Choroid plexus epithelial cell (primary cell): ENCODE data around the gene ARID5B.
A peak's percentile ranks its signal among the peaks of the same experiment; 100 is the strongest.

Experiments
- DNase-seq: peaks from one replicate; pipeline ENCODE4 v3.0.0-alpha.2; 2010; ENCODE audit warnings: low read depth
- H3K4me3 ChIP-seq: 2 replicates; pipeline ENCODE4 v1.5.1; 2011; ENCODE audit warnings: low read depth, mild to moderate bottlenecking, control low read depth, low read length, moderate library complexity
- TF ChIP-seq, protein P1 (sequence below): conservative IDR thresholded peaks from 2 replicates; pipeline ENCODE4 v1.5.1; 2011; ENCODE audit warnings: low read depth, mild to moderate bottlenecking, control low read depth, inconsistent platforms, low read length, moderate library complexity

Gene ARID5B

DNA sequence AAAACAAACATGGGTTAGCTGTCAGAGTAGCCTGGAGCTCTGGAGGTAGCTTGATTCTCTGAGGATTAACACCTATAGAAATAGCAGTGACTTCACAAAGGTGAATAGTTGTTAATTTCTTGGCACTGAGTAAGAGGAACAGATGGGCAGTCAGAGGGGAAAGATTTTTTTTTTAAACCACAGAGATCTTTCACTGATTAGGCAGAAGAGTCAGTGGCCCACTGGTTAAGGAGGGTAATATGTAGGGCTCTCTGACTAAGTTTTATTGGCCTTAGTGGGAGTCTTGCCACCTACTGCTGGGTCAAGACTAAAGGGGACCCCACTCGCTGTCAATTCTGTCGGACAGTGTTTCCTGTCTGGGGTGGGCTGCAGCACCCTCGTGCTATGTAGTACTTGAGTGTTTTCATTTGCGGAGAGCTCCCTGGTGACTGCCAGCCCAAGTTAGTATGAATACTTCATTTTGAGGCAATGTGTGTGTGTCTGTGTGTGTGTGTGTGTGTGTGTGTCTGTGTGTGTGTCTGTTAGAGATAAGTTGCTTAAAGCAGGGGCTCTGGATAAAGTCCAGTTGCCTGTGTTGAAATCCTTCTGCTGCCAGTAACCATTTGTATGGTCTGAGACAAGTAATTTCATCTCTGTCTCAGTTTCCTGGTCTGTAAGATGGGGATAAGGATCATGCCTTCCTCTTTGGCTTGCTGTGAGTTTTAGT lies 145.2 kb downstream of the ARID5B start:
- no peak overlapping the region for H3K4me3 ChIP-seq
- DNase-seq = peak; percentile 91
- TF ChIP-seq, protein P1, sequence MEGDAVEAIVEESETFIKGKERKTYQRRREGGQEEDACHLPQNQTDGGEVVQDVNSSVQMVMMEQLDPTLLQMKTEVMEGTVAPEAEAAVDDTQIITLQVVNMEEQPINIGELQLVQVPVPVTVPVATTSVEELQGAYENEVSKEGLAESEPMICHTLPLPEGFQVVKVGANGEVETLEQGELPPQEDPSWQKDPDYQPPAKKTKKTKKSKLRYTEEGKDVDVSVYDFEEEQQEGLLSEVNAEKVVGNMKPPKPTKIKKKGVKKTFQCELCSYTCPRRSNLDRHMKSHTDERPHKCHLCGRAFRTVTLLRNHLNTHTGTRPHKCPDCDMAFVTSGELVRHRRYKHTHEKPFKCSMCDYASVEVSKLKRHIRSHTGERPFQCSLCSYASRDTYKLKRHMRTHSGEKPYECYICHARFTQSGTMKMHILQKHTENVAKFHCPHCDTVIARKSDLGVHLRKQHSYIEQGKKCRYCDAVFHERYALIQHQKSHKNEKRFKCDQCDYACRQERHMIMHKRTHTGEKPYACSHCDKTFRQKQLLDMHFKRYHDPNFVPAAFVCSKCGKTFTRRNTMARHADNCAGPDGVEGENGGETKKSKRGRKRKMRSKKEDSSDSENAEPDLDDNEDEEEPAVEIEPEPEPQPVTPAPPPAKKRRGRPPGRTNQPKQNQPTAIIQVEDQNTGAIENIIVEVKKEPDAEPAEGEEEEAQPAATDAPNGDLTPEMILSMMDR = no peak

DNA sequence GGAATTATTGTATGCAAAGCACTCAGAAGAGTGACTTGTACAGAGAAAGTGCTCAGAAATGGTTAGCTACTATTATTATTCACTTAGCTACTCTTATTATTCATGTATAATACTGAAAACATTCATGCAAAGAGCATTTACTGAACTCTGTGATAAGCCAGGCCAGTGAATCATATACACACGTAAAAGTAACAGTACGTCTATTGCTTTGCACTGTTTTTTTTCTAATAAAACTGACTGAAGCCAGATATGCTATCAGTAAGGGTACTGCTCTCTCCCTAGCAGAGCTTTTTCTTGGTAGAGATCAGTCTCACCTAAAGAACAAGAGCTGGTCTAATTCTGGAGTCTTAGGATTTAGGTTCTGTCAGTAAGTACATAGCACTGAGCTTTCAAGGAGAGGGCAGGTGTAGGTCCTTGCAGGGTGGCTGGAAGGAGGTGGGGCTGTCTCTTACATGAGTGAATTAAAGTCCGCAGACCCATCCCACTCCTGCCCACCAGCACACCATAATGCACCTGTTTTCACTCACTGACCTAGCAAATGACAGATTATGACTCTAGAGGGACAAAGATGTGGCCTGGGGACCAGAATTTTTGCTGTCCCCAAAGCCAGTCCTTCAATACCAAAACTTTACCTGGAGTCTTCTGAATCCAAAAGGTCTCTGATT lies 145.9 kb downstream of the ARID5B start:
- DNase-seq = no peak
- TF ChIP-seq, protein P1 = no peak
- no peak overlapping the region for H3K4me3 ChIP-seq

DNA sequence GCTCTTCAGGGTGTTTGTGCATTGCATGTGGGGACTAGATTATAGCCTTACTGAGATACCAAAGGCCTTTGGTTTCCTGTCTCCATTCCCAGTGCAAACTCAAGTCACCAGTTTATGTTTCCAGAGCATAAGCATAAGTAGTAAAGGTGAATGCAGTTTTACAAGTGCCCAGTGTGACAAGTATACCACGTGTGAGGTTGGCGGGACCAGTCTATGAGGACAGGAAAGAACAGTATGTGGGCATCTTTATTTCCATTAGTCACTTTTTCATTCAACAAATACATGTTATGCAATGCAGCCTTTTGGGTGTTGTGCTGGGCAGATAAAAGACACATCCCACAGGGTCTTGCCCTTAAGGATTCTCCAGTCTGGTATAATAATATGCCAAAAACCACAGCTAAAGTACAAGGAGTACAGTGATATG lies 146.5 kb downstream of the ARID5B start:
- peak; percentile 52 for DNase-seq
- no peak overlapping the region for H3K4me3 ChIP-seq
- TF ChIP-seq, protein P1 = no peak

DNA sequence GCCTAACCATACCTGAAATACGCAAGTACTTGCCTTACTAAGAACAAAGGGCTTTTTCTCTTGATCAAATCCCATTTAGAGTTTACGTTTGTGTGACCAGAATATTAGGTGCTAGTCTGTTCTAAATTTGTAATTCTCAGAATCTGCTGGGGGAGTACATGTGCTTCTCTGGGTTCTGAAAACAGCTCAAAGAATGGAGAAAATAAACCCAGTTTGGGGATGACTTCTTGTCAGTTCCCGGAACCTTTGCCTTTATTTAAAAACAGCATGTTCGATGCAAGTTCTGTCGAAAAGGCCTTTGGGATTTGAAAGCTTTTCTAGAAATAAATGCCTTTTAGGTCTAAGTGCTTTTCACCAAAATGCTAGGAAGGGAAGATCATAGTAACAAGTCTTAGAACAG lies 147.0 kb downstream of the ARID5B start:
- no peak overlapping the region for H3K4me3 ChIP-seq
- DNase-seq = no peak
- TF ChIP-seq, protein P1 = no peak

DNA sequence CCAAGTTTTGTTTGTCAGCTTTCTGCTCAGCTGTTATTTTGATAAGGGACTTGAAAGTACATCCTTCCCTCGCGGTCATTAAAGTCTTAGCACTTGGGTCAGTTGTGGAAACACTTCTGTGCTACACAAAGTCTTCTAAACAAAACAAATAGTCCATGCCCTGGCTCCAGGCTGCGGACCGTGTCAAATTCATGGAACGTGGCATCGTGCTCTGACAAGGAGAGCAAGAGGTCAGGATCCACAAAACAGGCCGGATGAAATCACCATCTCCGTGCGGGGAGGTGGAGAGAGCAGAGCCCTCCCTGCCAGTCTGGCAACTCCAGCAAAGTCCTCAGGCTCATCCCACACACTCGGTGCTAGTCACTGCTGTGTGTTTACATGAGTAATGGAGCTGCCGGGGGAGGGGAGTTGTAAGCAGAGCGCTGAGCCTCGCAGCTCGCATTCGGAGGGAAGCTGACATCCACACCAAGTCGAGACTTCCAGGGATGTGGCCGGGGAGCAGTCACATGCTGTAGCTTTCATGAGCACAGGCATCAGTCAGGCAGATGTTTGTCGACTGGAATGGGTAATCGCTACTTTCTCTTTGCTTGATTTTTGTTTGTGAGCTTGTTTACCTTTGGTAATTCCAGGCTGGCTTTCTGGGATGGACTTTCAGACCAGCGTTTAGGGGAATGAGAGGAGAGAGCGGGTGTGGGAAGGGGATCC lies 147.6 kb downstream of the ARID5B start:
- H3K4me3 ChIP-seq = peak overlapping the region; percentile 70
- peak; percentile 99 for DNase-seq
- TF ChIP-seq, protein P1 = no peak

DNA sequence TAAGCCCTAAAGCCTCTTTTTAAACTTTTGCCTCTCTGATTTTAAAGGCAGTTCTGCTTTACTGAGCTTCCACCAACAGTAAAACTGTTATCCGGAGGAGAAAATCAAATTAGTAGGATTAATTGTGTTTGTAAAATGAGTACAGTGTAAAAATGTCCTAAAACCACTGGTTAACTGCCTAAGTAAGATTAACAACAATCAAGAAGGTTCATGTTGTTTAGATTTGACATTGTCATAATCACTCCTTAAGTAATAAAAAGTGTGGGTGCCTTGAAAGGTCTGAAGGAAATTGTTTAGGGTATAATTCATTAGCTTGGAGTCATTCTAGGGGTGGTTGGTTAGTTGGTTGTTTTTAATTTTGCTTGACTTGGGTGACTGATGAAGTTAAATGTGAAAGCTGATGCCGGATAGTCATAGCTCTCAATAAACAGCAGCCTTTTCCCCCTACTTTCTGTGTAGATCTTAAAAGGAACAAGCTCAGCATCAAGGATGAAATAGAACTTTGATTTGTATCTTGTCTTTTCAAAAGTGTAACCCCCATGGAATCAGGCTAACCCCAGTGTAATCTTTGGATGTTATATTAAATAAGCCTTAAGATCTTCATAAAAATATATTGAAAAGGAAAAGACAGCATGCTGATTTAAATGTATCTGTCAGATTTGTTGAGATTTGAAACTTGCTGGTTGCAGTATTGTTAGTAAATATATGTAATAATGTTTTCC lies 148.3 kb downstream of the ARID5B start:
- TF ChIP-seq, protein P1 = no peak
- peak; percentile 56 for DNase-seq
- H3K4me3 ChIP-seq = peak overlapping the region; percentile 70
